Activated T-helper 1 cell treated with anti-CD3 and anti-CD28 coated beads, Interleukin-12 subunit alpha, Interleukin-12 subunit beta, Interleukin-2, Interleukin-4 antibody, amounts not matched to agents 30 ng/mL and 10 ng/mL and 1 ng/mL, durations not matched to agents 14 hours and 24 hours and 36 hours (primary cell): ENCODE data around the gene ABCF1. TPM values are rescaled to one million over a fixed set of nuclear protein-coding genes. Genes with fewer than 3 reads are reported as not detected.
A peak's percentile ranks its signal among the peaks of the same experiment; 100 is the strongest.

Source experiments
- DNase-seq: peaks from one replicate; pipeline ENCODE4 v3.0.0; 2021; ENCODE audit warnings: low spot score
- H3K27ac Mint-ChIP-seq: one replicate; pipeline ENCODE4 v1.8.0; 2021; ENCODE audit warnings: mild to moderate bottlenecking, mixed read lengths
- H3K27me3 Mint-ChIP-seq: one replicate; pipeline ENCODE4 v1.8.0; 2022; ENCODE audit warnings: mild to moderate bottlenecking, moderate library complexity, mixed read lengths; ENCODE audit not compliant: insufficient read depth
- H3K36me3 Mint-ChIP-seq: one replicate; pipeline ENCODE4 v1.8.0; 2021; ENCODE audit warnings: low read depth, mixed read lengths
- H3K4me1 Mint-ChIP-seq: one replicate; pipeline ENCODE4 v1.8.0; 2021; ENCODE audit warnings: low read depth, mixed read lengths
- H3K4me3 Mint-ChIP-seq: one replicate; pipeline ENCODE4 v1.8.0; 2021; ENCODE audit warnings: mild to moderate bottlenecking, moderate library complexity, mixed read lengths
- H3K9me3 Mint-ChIP-seq: one replicate; pipeline ENCODE4 v1.8.0; 2021; ENCODE audit warnings: mixed read lengths
- intact Hi-C: fragments of 100-400 bp; cut with micrococcal nuclease; formaldehyde crosslinking; loops from one replicate; pipeline ENCODE4 v1.15.1; 2024
- total RNA-seq: library from RNA; stranded (reverse); gene quantifications from 2 replicates; pipeline ENCODE4 v1.2.3, GENCODE V29; 2022

ABCF1 gene
- total RNA-seq, 1 donor from 2014 or later, result 120 TPM

DNA sequence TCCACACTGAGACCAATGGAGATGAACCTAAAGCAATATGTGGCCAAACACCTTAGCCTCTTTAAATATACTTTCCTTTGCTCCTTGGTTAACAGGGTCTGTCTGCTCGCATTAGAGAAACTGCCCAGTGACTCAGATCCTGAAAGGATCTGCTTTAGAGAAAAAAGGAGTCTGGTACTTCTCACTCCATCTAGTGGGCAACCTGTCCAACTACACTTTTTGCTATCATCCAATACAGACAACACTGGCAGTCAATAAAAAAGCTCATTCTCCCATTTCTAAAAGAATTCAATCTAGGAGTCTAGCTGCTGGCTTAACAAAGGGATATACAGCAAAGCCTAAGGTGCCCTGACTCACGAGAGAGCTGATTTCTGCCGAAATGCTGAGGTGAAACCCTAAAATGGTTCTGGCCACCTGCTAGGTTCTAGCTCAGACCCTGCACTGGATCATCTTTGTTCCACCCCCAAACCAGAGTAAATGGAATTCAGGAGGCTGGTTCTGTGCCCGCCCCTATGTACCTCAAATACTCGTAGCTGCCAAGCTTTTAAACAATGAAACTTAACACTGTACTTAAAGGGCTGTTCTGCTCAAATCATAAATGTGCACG, 26.5 kb upstream of the ABCF1 start:
- DNase-seq, result no peak
- no peak overlapping the region for H3K27ac Mint-ChIP-seq
- intact Hi-C loops, result loop anchor here (1.0 to 2.0 kb wide), 4 partner anchors 16 to 542 kb away; no protein-coding TSS in a partner anchor
- H3K4me1 Mint-ChIP-seq, result peaks cover 33% of the 10 kb centered on the region
- H3K9me3 Mint-ChIP-seq, result no peaks in the 10 kb centered on the region
- no peak overlapping the region for H3K4me3 Mint-ChIP-seq
- peaks cover 29% of the 10 kb centered on the region for H3K36me3 Mint-ChIP-seq
- H3K27me3 Mint-ChIP-seq, result no peaks in the 10 kb centered on the region

DNA sequence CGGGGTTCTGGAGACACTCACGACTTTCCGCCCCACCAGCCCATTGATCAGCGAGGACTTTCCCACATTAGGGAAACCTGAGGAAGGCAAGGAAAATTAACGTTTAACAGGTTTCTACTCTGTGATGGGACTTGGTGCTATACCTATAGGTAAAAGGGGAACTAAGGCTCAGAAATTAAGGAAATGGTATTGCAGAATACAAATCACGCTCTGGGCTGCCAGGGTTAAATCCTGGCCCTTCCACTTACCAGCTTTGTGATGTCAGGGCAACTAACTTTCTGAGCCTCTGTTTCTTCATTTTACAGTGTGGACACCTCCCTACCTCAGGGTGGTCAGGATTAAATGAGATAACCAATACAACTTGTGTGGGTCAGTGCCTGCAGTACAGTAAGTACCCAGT, 23.8 kb upstream of the ABCF1 start:
- H3K4me3 Mint-ChIP-seq, result no peak overlapping the region
- H3K9me3 Mint-ChIP-seq, result no peaks in the 10 kb centered on the region
- H3K27me3 Mint-ChIP-seq, result no peaks in the 10 kb centered on the region
- peaks cover 21% of the 10 kb centered on the region for H3K4me1 Mint-ChIP-seq
- DNase-seq, result no peak
- intact Hi-C loops, result no loop called here
- peaks cover 48% of the 10 kb centered on the region for H3K36me3 Mint-ChIP-seq
- H3K27ac Mint-ChIP-seq, result no peak overlapping the region

DNA sequence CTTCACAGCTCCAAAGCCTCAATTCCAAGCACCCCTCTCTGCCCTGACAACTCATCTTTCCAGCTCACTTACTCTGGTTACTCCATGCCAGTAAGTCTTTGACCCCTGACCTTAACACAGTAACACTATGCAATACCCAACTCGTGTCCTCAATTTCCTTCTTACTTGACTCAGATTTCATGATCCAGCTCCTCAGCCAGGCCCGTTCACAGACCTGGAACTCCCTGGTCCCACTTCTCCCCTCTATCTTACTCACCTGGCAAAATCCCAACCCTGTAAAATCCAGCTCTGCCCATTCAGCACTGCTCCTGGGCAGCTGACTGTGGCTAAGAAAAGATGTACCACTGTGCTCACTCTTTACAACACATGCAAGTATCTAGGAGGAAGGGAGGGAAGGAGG, 22.9 kb upstream of the ABCF1 start:
- DNase-seq, result no peak

DNA sequence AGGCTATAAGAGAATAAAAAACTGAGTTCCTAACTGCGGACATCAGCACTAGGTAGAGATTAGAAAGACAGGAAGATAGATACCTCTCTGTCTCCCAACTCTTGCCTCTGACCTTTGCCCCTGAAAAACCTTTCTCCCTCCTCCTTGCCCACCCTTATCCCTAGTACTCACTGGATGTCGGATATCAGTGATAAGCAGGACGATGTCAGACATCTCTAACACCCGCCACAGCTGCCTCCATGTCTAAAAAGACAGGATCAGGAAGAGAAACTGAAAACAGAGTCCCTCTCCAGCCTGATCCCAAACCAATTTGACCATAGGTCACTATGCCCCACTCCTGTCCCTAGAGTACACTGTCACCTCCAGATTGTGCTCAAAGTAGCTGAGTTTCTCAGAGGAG, 16.8 kb upstream of the ABCF1 start:
- Mint-ChIP-seq H3K4me1 (peaks cover 31% of the 10 kb centered on the region), H3K36me3 (peaks cover 53% of the 10 kb centered on the region), H3K27me3 (no peaks in the 10 kb centered on the region), H3K4me3 (peak overlapping the region; percentile 96), H3K27ac (no peak overlapping the region), H3K9me3 (no peaks in the 10 kb centered on the region)
- intact Hi-C loops, result no loop called here
- no peak for DNase-seq

More for the DNA sequence above, 22.9 kb upstream of the ABCF1 start:
- peaks cover 12% of the 10 kb centered on the region for H3K4me1 Mint-ChIP-seq
- peaks cover 57% of the 10 kb centered on the region for H3K36me3 Mint-ChIP-seq
- intact Hi-C loops, result no loop called here
- no peak overlapping the region for H3K27ac Mint-ChIP-seq
- H3K27me3 Mint-ChIP-seq, result no peaks in the 10 kb centered on the region
- H3K4me3 Mint-ChIP-seq, result no peak overlapping the region
- H3K9me3 Mint-ChIP-seq, result no peaks in the 10 kb centered on the region

DNA sequence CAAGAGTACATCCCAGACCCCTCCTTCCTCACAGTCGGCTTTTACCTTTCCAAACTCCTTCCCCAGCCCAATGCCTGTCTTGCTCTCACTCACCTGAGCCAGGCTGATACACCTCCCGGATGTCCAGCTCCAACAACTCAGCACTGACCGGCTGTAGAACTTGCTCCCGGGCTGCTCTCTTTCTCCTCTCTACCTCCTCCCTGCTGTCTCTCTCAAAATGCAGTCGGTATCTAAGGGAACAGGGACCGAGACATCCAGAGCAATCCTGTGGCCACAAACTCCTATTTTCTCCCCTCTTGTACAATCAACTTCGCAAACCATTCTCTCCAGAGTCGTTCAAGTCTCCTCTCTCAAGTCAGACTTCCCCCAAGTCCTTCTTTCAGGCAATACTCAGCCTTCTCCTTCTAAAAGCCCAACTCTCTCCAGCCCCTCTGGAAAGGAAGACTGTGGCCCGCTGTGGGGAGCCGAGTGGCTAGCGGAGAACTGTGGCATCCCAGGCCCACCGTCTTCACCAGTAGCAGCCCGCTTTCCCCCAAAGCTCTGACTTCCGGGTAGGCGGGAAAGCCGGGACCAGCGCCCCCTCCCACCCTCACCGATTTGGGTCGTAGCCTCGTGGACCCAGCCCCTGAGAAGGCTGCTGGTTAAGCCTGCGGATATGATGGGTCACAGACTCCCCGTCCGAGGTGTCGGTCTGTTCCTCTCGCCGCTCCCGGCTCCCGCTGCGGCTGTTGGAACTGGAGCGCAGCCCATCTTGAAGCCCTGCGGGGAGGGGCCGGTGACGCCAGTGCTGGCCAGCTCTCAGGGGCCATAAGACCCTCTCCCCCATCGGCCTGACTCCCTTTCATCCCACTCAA, 16.1 kb upstream of the ABCF1 start:
- Mint-ChIP-seq H3K36me3 (peaks cover 52% of the 10 kb centered on the region), H3K9me3 (no peaks in the 10 kb centered on the region), H3K4me3 (peak overlapping the region; percentile 96), H3K4me1 (peaks cover 36% of the 10 kb centered on the region), H3K27me3 (no peaks in the 10 kb centered on the region), H3K27ac (peak overlapping the region; percentile 99)
- intact Hi-C loops, result loop anchor here (5.0 kb wide), 2 partner anchors 228 to 343 kb away; partner anchors contain the start of genes TRIM26 and TRIM39
- DNase-seq, result no peak

DNA sequence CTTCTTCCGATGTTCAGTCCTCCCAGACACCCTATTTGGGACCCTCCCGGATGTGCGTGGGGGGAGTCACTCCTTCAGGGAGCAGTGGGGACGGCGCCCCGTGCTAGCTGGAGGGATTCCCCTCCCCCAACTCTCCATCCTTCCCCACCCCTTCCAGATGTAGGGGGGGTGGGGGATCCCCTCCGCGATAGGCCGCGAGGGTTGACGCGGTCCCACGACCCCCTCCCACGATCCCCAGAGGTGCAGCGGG, 15.5 kb upstream of the ABCF1 start:
- peaks cover 36% of the 10 kb centered on the region for H3K4me1 Mint-ChIP-seq
- no peaks in the 10 kb centered on the region for H3K27me3 Mint-ChIP-seq
- H3K36me3 Mint-ChIP-seq, result peaks cover 47% of the 10 kb centered on the region
- intact Hi-C loops, result loop anchor here (1.0 to 5.0 kb wide), 9 partner anchors 14 to 603 kb away; partner anchors contain the start of genes ATAT1, HLA-E, MRPS18B and PPP1R10
- peak overlapping the region; percentile 99 for H3K27ac Mint-ChIP-seq
- no peaks in the 10 kb centered on the region for H3K9me3 Mint-ChIP-seq
- DNase-seq, result no peak
- H3K4me3 Mint-ChIP-seq, result peak overlapping the region; percentile 96

DNA sequence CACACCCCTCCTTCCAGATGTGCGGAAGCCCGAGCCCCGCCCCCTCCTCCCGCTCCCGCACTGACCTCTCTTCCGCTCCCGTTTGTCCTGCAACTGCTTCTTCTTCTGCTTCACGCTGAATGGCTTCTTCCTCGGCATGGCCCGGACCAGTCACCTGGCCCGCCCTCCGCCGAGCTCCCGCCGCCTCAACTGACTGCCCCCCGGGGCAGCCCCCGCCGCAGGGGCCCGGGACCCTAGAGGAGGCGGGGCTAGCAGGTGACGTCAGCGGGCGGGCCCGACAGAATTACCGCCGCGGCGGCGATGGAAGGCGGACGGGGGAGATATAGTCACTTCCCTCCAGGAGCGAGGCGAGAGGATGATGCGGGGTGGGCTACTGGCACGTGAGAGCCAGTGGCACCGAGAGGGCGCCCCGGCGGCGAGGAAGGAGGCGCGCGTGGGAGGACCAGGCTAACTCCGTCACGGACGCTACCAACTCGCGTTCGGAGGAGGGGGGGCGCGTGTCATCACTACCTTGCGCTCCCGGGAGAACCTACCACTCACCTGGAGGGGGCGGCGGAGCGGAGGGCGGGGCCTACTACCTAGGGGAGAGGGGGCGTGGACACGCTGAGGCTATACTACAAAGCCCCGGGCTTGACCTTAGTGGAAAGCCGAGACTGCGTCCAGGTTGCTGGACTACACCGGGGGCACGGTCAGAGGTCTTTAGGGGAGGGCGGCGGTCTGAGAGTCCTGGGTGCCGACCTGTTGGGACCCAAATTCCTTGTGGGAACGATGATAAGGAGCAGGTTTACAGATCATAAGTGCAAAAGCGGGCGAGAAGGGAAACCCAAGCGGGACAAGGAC, 15.0 kb upstream of the ABCF1 start, which contains the start of gene GNL1:
Gene GNL1 (minus strand): TSS at position 424 of the 840 bp plus-strand sequence. CDS start 286 bp downstream, at position 138.
- Mint-ChIP-seq H3K9me3 (no peaks in the 10 kb centered on the region), H3K36me3 (peaks cover 44% of the 10 kb centered on the region), H3K4me3 (peak within 1 kb of the TSS; percentile 96), H3K4me1 (peaks cover 36% of the 10 kb centered on the region), H3K27ac (peak within 1 kb of the TSS; percentile 99), H3K27me3 (no peaks in the 10 kb centered on the region)
- intact Hi-C loops, result loop anchor here (1.0 to 5.0 kb wide), 9 partner anchors 15 to 602 kb away; partner anchors contain the start of genes ATAT1, HLA-E, MRPS18B and PPP1R10
- peak; percentile 96 for DNase-seq

DNA sequence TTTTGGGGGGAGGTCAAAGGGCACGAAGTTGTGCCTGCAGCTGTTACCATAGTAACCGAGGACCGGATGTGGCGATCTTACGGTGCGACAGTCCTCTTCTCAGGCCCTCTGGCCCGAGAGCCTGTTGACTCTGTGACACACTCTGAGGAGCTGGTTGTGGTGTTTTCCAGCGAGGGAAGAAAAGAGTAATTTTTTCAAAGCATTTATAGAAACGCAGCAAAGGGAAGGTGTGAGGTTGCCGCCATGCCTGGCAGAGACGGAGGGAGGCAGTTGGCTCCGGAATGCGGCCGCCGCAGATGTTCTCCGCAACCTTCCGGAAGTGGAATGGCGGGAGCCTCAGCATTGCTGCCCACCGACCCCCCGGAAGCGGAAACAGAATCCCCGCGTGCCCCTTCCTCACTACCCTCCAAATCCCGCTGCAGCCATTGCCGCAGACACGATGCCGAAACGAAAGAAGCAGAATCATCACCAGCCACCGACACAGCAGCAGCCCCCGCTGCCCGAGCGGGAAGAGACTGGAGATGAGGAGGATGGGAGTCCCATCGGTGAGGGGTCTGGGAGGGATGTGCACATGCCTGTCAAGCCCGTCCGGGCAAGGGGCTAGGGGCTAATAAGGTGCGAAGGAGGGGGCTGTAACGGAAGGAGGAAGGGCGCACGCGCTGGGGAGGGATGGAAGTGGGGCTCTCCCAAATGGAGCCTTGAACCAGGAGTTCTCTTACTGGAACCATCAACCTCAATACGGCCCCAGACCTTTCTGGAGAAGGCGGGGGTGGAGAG, 14.1 kb upstream of the ABCF1 start, which contains the start of gene PRR3:
Gene PRR3 (plus strand): TSS at position 390 of the 777 bp plus-strand sequence. CDS start 50 bp downstream, at position 440.
- Mint-ChIP-seq H3K4me1 (peaks cover 36% of the 10 kb centered on the region), H3K36me3 (peaks cover 39% of the 10 kb centered on the region), H3K27ac (peak within 1 kb of the TSS; percentile 99), H3K4me3 (peak within 1 kb of the TSS; percentile 96), H3K27me3 (no peaks in the 10 kb centered on the region), H3K9me3 (no peaks in the 10 kb centered on the region)
- intact Hi-C loops, result loop anchor here (1.0 to 5.0 kb wide), 12 partner anchors 14 to 601 kb away; partner anchors contain the start of genes ABCF1, ATAT1, HLA-E and MDC1
- peak; percentile 84 for DNase-seq

DNA sequence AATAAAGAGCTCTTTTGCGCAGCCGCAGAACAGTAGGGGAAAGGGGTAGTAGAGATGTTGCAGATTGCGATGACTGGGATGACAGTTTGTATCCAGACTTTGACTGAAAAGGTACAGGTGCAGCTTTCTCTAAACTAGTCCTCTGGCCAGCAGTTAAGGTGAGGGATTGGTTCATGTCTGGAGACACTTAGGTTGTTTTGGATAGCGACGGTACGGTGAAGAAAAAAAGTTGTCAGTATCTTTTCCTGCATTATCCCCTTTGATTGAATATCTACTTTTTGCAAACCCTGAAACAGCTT, 13.6 kb upstream of the ABCF1 start:
- Mint-ChIP-seq H3K4me1 (peaks cover 36% of the 10 kb centered on the region), H3K27me3 (no peaks in the 10 kb centered on the region), H3K4me3 (peak overlapping the region; percentile 96), H3K9me3 (no peaks in the 10 kb centered on the region), H3K27ac (peak overlapping the region; percentile 99), H3K36me3 (peaks cover 38% of the 10 kb centered on the region)
- no peak for DNase-seq
- intact Hi-C loops, result loop anchor here (1.0 to 5.0 kb wide), 7 partner anchors 14 to 491 kb away; partner anchors contain the start of genes ABCF1, ATAT1, MDC1 and PPP1R11

DNA sequence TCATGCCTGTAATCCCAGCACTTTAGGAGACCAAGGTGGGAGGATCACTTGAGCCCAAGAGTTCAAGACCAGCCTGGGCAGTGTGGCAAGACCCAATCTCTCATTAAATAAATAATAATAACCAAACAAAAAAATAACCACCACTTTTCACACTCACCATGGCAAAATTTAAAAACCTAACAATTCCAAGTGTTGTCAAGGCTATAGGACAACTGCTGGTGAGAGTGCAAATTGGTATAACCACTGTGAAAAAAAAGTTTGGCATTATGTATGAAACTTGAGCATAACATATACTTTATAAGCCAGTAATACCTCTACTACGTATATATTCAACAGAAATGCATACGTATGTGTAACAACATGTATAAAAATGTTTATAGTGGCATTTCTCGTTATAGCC, 10.3 kb upstream of the ABCF1 start:
- H3K27me3 Mint-ChIP-seq, result no peaks in the 10 kb centered on the region
- DNase-seq, result no peak
- intact Hi-C loops, result no loop called here
- H3K4me3 Mint-ChIP-seq, result no peak overlapping the region
- peaks cover 33% of the 10 kb centered on the region for H3K36me3 Mint-ChIP-seq
- H3K27ac Mint-ChIP-seq, result no peak overlapping the region
- no peaks in the 10 kb centered on the region for H3K9me3 Mint-ChIP-seq
- peaks cover 26% of the 10 kb centered on the region for H3K4me1 Mint-ChIP-seq

DNA sequence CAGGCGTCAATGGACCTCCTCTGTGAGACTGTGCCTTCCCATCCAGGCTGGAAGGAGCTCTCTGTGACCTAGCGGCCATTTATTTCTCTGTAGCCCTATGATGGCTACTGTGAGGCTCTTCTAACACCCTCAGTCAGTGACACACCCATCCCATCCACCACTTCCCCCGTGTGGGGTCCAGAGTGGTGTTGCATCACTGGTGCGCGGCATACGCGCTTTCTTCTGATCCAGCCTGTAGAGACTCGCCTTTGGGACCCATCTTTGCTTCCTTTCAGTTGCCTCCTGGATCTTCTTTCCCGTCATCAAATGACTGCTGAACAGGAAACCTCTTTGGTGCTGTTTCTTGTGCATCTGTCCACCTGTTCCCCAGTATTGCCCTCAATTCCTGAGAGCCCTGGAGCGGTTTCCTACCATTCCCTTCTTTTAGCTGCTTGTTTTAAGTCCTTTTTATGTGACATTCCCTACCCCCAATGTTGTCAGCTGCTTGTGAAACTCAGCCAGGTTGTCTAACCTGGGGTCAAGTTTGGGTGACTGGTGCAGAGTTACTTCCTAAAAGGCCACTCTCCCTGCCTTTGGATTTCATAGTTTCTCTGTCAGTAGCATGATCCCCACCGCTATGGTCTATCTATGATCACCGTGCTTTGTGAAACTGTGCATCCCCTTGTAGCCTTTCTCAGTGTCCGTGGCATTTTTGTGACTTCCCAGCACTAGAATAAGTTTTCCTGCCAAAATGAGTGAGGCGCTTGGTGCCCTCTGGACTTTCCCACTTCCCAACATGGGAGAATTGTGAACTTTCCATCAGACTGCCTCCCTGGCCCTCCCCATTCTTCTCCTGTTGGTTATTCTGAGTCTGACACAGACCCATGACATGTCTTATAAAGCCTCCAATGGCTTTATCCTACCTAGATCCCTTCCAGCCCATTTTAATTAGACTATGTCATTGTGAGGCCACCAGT, 8.5 kb upstream of the ABCF1 start:
- Mint-ChIP-seq H3K4me1 (peaks cover 22% of the 10 kb centered on the region), H3K27me3 (no peaks in the 10 kb centered on the region), H3K4me3 (no peak overlapping the region), H3K9me3 (no peaks in the 10 kb centered on the region), H3K27ac (no peak overlapping the region), H3K36me3 (peaks cover 31% of the 10 kb centered on the region)
- no peak for DNase-seq
- intact Hi-C loops, result no loop called here
